Right lobe of liver (tissue), 4 donors: ENCODE results near the gene TM7SF3.

ENCODE experiments used
- POLR2A ChIP-seq: fragments of 450-650 bp; IDR thresholded peaks from one replicate; pipeline ENCODE4 v1.6.1; 2017; ENCODE audit warnings: antibody characterized with exemption, mild to moderate bottlenecking
- TF ChIP-seq, protein P1 (sequence below), 4 donors: fragments of 200-600 bp in 3 of 4; fragments of 450-650 bp in 1 of 4; IDR thresholded peaks; one replicate each; pipeline versions ENCODE4 v1.5.1 to v1.8.0; 2016 to 2022; ENCODE audit warnings: antibody characterized with exemption in 4 of 4, mild to moderate bottlenecking in 2 of 4
- donor health status: DM: no; HTN: no; CAD: no.
- donor health status: DM: no; HTN: no; CAD: no.
- donor health status: DM: no; HTN: yes; CAD: no.

GRCh38 chr12:26994109-26994508 lies 20.1 kb downstream of the TM7SF3 start:
- TF ChIP-seq, protein P1, sequence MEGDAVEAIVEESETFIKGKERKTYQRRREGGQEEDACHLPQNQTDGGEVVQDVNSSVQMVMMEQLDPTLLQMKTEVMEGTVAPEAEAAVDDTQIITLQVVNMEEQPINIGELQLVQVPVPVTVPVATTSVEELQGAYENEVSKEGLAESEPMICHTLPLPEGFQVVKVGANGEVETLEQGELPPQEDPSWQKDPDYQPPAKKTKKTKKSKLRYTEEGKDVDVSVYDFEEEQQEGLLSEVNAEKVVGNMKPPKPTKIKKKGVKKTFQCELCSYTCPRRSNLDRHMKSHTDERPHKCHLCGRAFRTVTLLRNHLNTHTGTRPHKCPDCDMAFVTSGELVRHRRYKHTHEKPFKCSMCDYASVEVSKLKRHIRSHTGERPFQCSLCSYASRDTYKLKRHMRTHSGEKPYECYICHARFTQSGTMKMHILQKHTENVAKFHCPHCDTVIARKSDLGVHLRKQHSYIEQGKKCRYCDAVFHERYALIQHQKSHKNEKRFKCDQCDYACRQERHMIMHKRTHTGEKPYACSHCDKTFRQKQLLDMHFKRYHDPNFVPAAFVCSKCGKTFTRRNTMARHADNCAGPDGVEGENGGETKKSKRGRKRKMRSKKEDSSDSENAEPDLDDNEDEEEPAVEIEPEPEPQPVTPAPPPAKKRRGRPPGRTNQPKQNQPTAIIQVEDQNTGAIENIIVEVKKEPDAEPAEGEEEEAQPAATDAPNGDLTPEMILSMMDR (IDR thresholded peaks at IDR 0.05): no peak
- TF ChIP-seq POLR2A: no peak
